ENCODE data around the gene FHIP1A. TPM values are rescaled to one million over a fixed set of nuclear protein-coding genes. Genes with fewer than 3 reads are reported as not detected.
"Not testable (repeated sequence)": the region's sequence is repeated elsewhere in the genome, so short reads cannot be mapped to it uniquely, and the experiment has no call there.

FHIP1A gene
- total RNA-seq, 4 donors from 2014 or later, result 34.7 to 143 (median 78.3) TPM

DNA sequence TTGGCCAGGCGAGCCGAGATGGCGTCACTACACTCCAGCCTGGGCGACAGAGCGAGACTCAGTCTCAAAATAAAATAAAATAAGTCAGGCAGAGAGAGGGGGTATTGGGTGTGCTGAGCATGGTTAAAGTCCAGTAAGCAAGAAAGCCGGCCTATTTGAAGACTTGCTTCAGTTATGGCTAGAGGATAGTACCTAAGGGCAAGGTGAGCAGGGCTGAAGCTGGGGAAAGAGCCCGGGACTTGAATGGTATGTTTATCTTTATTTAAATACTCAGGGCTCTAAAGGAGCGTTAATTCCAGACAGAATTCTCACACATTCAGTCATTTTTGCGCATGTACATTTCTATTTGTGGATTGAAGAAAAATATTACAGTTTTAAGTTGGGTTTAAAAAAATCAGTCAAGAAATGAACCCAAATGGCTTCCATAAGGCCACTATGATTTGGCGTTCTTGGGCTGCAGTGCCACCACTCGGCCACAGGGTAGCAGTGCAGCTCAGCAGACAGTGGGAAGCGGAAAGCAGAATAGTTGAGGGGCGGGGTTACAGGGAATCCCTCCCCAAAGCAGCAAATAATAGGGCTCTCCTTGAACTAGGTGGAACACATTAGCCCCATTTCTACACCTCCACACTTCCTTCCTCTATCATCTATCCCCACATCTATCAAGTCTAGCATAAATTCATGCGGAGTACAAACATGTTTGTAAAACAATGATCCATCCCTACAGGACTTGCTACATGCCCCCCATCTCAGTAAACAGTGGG, 46.4 kb upstream of the FHIP1A start:
- Histone ChIP-seq H3K9me3 (no peaks in the 10 kb centered on the region), H3K4me1 (peaks cover 0 to 7% of the 10 kb centered on the region in 2 donors), H3K27me3 (no peaks in the 10 kb centered on the region), H3K27ac (peak overlapping the region in 1 of 4 donors; percentile 49), H3K4me3 (no peak overlapping the region), H3K36me3 (no peaks in the 10 kb centered on the region)
- DNase-seq (peak; percentile 56 to 76), ATAC-seq (peak; percentile 91 to 96)
- no peak for TF ChIP-seq POLR2A (IDR thresholded peaks at IDR 0.05)
- TF ChIP-seq, protein P1, sequence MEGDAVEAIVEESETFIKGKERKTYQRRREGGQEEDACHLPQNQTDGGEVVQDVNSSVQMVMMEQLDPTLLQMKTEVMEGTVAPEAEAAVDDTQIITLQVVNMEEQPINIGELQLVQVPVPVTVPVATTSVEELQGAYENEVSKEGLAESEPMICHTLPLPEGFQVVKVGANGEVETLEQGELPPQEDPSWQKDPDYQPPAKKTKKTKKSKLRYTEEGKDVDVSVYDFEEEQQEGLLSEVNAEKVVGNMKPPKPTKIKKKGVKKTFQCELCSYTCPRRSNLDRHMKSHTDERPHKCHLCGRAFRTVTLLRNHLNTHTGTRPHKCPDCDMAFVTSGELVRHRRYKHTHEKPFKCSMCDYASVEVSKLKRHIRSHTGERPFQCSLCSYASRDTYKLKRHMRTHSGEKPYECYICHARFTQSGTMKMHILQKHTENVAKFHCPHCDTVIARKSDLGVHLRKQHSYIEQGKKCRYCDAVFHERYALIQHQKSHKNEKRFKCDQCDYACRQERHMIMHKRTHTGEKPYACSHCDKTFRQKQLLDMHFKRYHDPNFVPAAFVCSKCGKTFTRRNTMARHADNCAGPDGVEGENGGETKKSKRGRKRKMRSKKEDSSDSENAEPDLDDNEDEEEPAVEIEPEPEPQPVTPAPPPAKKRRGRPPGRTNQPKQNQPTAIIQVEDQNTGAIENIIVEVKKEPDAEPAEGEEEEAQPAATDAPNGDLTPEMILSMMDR (IDR thresholded peaks at IDR 0.05 in 4 of 5, conservative IDR thresholded peaks at IDR 0.05 in 1 of 5), result peak; percentile 92 to 99 (median 95)
- in situ Hi-C loops (cut with MboI; ENCODE audit: low sequenced_read_pairs in 4 of 4), result loop anchor here (10.0 to 25.0 kb wide), 4 partner anchors 88 to 250 kb away; partner anchors contain the start of gene PRSS48 (in 1 of the 4)
- intact Hi-C loops (cut with DNase I; ENCODE audit: low total_unique reads), result loop anchor here (1.0 to 5.0 kb wide), 5 partner anchors 86 to 290 kb away; no protein-coding TSS in a partner anchor

DNA sequence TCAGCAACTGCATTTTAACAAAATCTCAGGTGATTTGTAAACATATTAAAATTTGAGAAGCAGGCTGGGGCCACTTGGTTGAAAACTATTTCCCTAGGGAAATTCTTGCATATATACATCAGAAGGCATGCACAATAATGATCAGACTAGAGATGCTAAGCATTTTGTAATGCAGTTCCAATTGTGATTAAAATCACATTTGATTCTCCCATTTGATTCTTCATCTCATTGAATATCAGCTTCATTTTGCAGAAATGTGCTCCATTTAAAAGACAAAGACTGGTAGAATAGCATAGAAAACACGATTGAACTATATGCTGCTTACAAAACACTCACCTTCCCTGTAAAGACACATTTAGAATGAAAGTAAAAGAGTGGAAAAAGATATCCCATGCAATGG, 32.4 kb upstream of the FHIP1A start:
- no peaks in the 10 kb centered on the region for H3K36me3 ChIP-seq
- in situ Hi-C loops (cut with MboI; ENCODE audit: low sequenced_read_pairs in 4 of 4) (no loop called here), intact Hi-C loops (cut with DNase I; ENCODE audit: low total_unique reads) (no loop called here)
- H3K4me1 ChIP-seq, result no peaks in the 10 kb centered on the region
- no peak overlapping the region for H3K4me3 ChIP-seq
- no peaks in the 10 kb centered on the region for H3K9me3 ChIP-seq
- DNase-seq (no peak), ATAC-seq (no peak)
- H3K27ac ChIP-seq, result no peak overlapping the region
- TF ChIP-seq POLR2A (IDR thresholded peaks at IDR 0.05), result no peak
- TF ChIP-seq, protein P1 (IDR thresholded peaks at IDR 0.05 in 4 of 5, conservative IDR thresholded peaks at IDR 0.05 in 1 of 5), result no peak
- no peaks in the 10 kb centered on the region for H3K27me3 ChIP-seq

DNA sequence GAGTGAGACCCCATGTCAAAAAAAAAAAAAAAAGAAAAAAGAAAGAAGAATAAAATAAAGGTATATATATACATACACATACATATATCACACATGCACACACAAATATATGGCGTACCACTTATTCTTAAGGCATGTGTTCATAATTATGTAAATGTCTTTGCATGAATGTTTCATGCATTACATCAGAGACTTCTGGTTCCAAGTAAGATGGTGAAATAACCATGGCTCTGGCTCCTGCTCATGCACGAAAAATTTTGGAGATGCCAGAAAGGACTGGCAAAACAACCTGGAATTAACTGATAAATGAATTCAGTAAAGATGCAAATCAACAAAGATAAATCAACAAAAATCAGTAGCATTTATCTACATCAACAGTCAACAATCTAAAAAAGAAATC, 19.7 kb upstream of the FHIP1A start:
- intact Hi-C loops (cut with DNase I; ENCODE audit: low total_unique reads), result no loop called here

DNA sequence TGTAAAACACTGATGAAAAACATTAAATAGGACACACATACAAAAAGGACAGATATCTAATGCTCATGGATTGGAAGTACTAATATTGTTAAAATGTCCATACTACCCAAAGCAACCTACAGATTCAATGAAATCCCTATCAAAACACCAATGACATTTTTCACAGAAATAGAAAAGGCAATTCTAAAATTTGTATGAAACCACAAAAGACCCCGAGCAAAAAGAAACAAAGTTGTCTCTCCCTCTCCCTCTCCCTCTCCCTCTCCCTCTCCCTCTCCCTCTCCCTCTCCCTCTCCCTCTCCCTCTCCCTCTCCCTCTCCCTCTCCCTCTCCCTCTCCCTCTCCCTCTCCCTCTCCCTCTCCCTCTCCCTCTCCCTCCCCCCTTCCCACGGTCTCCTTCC, 19.2 kb upstream of the FHIP1A start:
- DNase-seq; H3K36me3 ChIP-seq; H3K27me3 ChIP-seq; H3K9me3 ChIP-seq; intact Hi-C loops (cut with DNase I; ENCODE audit: low total_unique reads); in situ Hi-C loops (cut with MboI; ENCODE audit: low sequenced_read_pairs in 4 of 4); H3K27ac ChIP-seq; ATAC-seq; H3K4me3 ChIP-seq; H3K4me1 ChIP-seq: not testable (repeated sequence)

More for the DNA sequence above, 19.7 kb upstream of the FHIP1A start:
- TF ChIP-seq POLR2A (IDR thresholded peaks at IDR 0.05), result no peak
- TF ChIP-seq, protein P1 (IDR thresholded peaks at IDR 0.05 in 4 of 5, conservative IDR thresholded peaks at IDR 0.05 in 1 of 5), result no peak
- no peak for ATAC-seq
- no peak for DNase-seq
- H3K36me3 ChIP-seq, result no peaks in the 10 kb centered on the region
- H3K4me3 ChIP-seq, result no peak overlapping the region
- H3K9me3 ChIP-seq, result no peaks in the 10 kb centered on the region
- in situ Hi-C loops (cut with MboI; ENCODE audit: low sequenced_read_pairs in 4 of 4), result no loop called here
- H3K4me1 ChIP-seq, result no peaks in the 10 kb centered on the region
- H3K27me3 ChIP-seq, result no peaks in the 10 kb centered on the region
- no peak overlapping the region for H3K27ac ChIP-seq

DNA sequence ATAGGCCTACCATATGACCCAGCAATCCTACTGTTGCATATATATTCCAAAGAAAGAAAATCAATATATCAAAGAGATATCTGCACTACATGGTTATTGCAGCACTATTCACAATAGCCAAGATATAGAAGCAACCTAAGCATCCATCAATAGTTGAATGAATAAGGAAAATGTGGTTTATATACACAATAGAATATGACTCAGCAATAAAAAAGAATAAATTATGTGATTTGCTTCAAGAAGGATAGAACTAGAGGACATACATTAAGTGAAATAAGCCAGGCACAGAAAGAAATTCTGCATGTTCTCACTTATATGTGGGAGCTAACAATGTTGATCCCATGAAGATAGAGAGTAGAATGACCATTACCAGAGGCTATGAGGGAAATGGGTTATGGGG, 13.1 kb upstream of the FHIP1A start:
- H3K27ac ChIP-seq, result no peak overlapping the region
- TF ChIP-seq, protein P1 (IDR thresholded peaks at IDR 0.05 in 4 of 5, conservative IDR thresholded peaks at IDR 0.05 in 1 of 5), result no peak
- TF ChIP-seq POLR2A (IDR thresholded peaks at IDR 0.05), result no peak
- DNase-seq (no peak), ATAC-seq (no peak)
- no peaks in the 10 kb centered on the region for H3K9me3 ChIP-seq
- in situ Hi-C loops (cut with MboI; ENCODE audit: low sequenced_read_pairs in 4 of 4) (no loop called here), intact Hi-C loops (cut with DNase I; ENCODE audit: low total_unique reads) (no loop called here)
- H3K4me3 ChIP-seq, result no peak overlapping the region
- H3K27me3 ChIP-seq, result no peaks in the 10 kb centered on the region
- no peaks in the 10 kb centered on the region for H3K36me3 ChIP-seq
- no peaks in the 10 kb centered on the region for H3K4me1 ChIP-seq

All from gastrocnemius medialis (tissue), 4 donors.